ENCODE data around the gene SHOX.

GRCh38 chrX:637660-638481, 7.3 kb downstream of the SHOX start:
- TF ChIP-seq CTCF (IDR thresholded peaks at IDR 0.05) (no peak), POLR2AphosphoS5 (IDR thresholded peaks at IDR 0.05) (no peak)

Measured in upper lobe of left lung (tissue), 4 donors.